ENCODE measurements around the gene NT5DC1. TPM values are rescaled to one million over a fixed set of nuclear protein-coding genes. Genes with fewer than 3 reads are reported as not detected.

Gene NT5DC1
- polyA plus RNA-seq, 2 of the 4 experiments (the other 2 are of a cell fraction) = 26.9 to 31.5 TPM

DNA sequence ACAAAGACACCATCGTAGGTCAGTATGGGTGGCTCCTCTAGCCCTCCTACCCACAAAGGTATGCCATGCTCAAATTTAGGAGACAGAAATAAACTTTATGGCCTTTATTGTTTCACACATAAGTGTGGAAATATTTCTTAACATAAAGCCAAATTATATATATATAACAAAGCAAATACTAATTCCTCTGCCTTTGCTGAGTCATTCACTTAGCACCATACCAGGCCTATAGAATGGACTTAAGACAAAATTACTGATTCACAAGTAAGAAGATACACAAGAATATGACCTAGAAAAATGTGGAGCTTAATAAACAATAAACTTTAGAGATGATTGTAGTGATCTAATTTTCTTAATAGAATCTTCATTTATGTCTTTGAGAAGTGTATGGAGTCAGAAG, 45.1 kb upstream of the NT5DC1 start:
- Histone ChIP-seq H3K4me3 (peak overlapping the region; percentile 72; the same call in 1 of the 3 replicates), H3K4me1 (peaks cover 38% of the 10 kb centered on the region; the same call in 2 of the 3 replicates), H3K9me3 (no peaks in the 10 kb centered on the region), H3K4me2 (peak overlapping the region; percentile 82), H3K27ac (peak overlapping the region; percentile 84 to 93)
- ChIA-PET POLR2A (no interaction called here), CTCF (no interaction called here)
- 5% methylated on average over 1 of the region's 1 CpG for WGBS (ENCODE audit: missing lambda C conversion rate)
- no peak for DNase-seq (ENCODE audit: low read depth in 1 of 2, low spot score in 1 of 2)
- 0 out of 2 replicates have a peak, but pooled peaks have one; percentile 3 for TF ChIP-seq NFE2L2 (conservative IDR thresholded peaks at IDR 0.05; ENCODE audit: low read length)
- peak; percentile 66 for TF ChIP-seq MAFK (IDR thresholded peaks at IDR 0.05; ENCODE audit: partially characterized antibody)
- TF ChIP-seq GATA3 (IDR thresholded peaks at IDR 0.05; ENCODE audit: borderline replicate concordance) = no peak
- TF ChIP-seq ZNF302 (CRISPR knock-in tag; IDR thresholded peaks at IDR 0.05) = no peak
- TF ChIP-seq, protein P1, sequence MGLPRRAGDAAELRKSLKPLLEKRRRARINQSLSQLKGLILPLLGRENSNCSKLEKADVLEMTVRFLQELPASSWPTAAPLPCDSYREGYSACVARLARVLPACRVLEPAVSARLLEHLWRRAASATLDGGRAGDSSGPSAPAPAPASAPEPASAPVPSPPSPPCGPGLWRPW (IDR thresholded peaks at IDR 0.05) = no peak
- TF ChIP-seq, protein P2, sequence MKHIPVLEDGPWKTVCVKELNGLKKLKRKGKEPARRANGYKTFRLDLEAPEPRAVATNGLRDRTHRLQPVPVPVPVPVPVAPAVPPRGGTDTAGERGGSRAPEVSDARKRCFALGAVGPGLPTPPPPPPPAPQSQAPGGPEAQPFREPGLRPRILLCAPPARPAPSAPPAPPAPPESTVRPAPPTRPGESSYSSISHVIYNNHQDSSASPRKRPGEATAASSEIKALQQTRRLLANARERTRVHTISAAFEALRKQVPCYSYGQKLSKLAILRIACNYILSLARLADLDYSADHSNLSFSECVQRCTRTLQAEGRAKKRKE (CRISPR knock-in tag; IDR thresholded peaks at IDR 0.05; ENCODE audit: low read depth) = no peak
- TF ChIP-seq ZC3H11A (IDR thresholded peaks at IDR 0.05) = no peak
- TF ChIP-seq, protein P3, sequence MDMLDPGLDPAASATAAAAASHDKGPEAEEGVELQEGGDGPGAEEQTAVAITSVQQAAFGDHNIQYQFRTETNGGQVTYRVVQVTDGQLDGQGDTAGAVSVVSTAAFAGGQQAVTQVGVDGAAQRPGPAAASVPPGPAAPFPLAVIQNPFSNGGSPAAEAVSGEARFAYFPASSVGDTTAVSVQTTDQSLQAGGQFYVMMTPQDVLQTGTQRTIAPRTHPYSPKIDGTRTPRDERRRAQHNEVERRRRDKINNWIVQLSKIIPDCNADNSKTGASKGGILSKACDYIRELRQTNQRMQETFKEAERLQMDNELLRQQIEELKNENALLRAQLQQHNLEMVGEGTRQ (IDR thresholded peaks at IDR 0.05) = no peak
- TF ChIP-seq NR3C1 (IDR thresholded peaks at IDR 0.05) = no peak
- TF ChIP-seq, protein P4, sequence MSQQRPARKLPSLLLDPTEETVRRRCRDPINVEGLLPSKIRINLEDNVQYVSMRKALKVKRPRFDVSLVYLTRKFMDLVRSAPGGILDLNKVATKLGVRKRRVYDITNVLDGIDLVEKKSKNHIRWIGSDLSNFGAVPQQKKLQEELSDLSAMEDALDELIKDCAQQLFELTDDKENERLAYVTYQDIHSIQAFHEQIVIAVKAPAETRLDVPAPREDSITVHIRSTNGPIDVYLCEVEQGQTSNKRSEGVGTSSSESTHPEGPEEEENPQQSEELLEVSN (IDR thresholded peaks at IDR 0.05; ENCODE audit: borderline replicate concordance, low read depth) = no peak
- no peak for TF ChIP-seq CHD4 (IDR thresholded peaks at IDR 0.05; ENCODE audit: borderline replicate concordance)
- FAIRE-seq = no peak
- ATAC-seq = peak in 1 of 2 experiments; percentile 21; a peak in 2 of 6 replicates

DNA sequence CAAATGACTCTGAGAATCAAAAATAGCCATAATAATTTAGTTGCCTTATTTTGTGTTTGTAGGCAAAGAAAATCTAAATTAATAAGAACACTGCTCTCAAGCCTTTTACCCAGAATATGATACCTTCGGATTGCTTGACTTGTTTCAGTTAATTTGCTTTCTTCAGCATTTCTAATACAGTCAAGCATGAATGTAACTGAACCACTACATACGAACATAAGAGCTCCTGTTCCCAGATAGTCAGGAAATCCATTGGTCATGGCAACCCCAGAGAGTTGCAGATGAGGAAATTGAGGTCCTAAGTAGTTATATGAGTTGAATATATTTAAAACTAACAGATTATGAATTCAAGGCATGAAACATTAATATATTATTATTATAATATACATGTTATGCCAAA, 42.9 kb upstream of the NT5DC1 start:
- TF ChIP-seq CHD2 (IDR thresholded peaks at IDR 0.05; ENCODE audit: low read length, partially characterized antibody) = no peak
- TF ChIP-seq EHMT2 (IDR thresholded peaks at IDR 0.05; ENCODE audit: low read depth) = no peak
- Histone ChIP-seq H3K4me1 (peaks cover 36% of the 10 kb centered on the region), H3K9me3 (no peaks in the 10 kb centered on the region), H3K4me3 (peak overlapping the region; percentile 72), H3K27ac (peak overlapping the region; percentile 66 to 84), H3K4me2 (peak overlapping the region; percentile 82)
- FAIRE-seq (no peak), ATAC-seq (no peak), DNase-seq (ENCODE audit: low read depth in 1 of 2, low spot score in 1 of 2) (no peak)
- ChIA-PET CTCF (interaction anchor here (0.9 to 1.4 kb wide), 2 partner anchors 38 to 46 kb away, joined by 3 read pairs; no protein-coding TSS in a partner anchor), POLR2A (interaction anchor here (1.7 kb wide), 1 partner anchor 43 kb away, joined by 6 read pairs; the partner anchor contains the start of gene NT5DC1)
- 4% methylated on average over 2 of the region's 2 CpGs for WGBS (ENCODE audit: missing lambda C conversion rate)

DNA sequence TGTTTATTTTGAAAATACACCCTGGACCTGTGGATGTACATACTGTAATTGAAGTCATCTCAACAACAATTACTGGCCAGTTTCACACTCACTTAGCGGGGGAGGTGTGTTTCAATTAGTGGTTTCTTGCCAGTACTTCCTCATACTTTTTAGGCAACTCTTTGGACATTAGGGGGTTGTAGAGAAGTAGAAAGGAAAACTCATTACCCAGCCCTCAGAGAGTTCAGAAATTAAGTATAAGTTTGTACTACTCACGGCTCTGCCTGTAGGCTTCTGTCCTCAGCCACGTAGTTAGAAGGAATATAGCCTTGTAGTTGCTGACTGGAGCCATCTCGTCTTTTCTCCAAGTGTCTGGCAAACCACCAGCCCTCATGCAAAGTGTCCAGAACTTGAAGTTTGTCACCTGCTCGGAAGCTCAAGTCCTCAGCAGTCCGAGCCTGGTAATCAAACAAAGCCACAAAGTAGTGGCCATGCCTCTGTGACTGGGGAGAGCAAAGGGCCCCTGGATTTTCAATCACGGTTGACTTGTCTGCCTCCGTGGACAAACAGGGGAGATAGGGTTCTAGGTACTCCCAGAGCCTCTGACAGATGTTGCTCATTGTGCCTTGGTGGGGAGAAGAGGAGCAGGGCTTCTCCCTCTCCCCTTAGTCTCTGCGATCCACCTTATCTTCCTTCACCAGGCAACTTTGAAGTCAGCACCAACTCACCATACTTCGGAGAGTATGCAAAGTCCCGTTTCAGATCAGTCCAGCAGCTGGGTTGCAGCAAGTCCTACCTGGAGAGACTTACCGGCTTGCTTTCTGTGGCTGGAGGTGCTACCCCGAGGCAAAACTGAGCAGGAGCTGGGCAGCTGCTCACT, 40.7 kb upstream of the NT5DC1 start:
- ChIA-PET POLR2A (interaction anchor here (0.8 to 1.3 kb wide), 7 partner anchors 14 to 48 kb away, joined by 3 to 17 read pairs (median 4); partner anchors contain the start of gene NT5DC1), CTCF (interaction anchor here (0.8 to 2.4 kb wide), 18 partner anchors 8 to 59 kb away, joined by 3 to 9 read pairs (median 4); no protein-coding TSS in a partner anchor)
- H3K4me2 ChIP-seq = peak overlapping the region; percentile 82
- TF ChIP-seq TFCP2L1 (CRISPR knock-in tag; IDR thresholded peaks at IDR 0.05) = no peak
- TF ChIP-seq ZFP36 (IDR thresholded peaks at IDR 0.05; ENCODE audit: borderline replicate concordance, partially characterized antibody) = no peak
- TF ChIP-seq KDM1A (IDR thresholded peaks at IDR 0.05; ENCODE audit: low read depth) = no peak
- 2% methylated on average over 13 of the region's 13 CpGs for WGBS (ENCODE audit: missing lambda C conversion rate)
- ATAC-seq (peak; percentile 53 to 62), DNase-seq (ENCODE audit: low read depth in 1 of 2, low spot score in 1 of 2) (no peak), FAIRE-seq (no peak)
- peak overlapping the region; percentile 84 to 92 for H3K27ac ChIP-seq
- H3K9me3 ChIP-seq = no peaks in the 10 kb centered on the region
- peaks cover 21% of the 10 kb centered on the region for H3K4me1 ChIP-seq
- H3K4me3 ChIP-seq = peak overlapping the region; percentile 72

All from A549 (cell line).